H1 (cell line): Measurements from ENCODE around the gene PTPN9.
"Not testable (repeated sequence)": the region's sequence is repeated elsewhere in the genome, so short reads cannot be mapped to it uniquely, and the experiment has no call there.

Experiments
- CBX5 ChIP-seq: fragments of 300-800, 300-1000 bp; sonication (generic); IDR thresholded peaks from 2 replicates; pipeline ENCODE4 v1.7.1; 2016; ENCODE audit warnings: antibody characterized with exemption, low read length, low read depth
- CBX8 ChIP-seq: fragments of 300-800, 300-1000 bp; sonication (generic); IDR thresholded peaks from 2 replicates; pipeline ENCODE4 v1.7.1; 2016; ENCODE audit warnings: low read depth, low read length, borderline replicate concordance
- POLR2A ChIP-seq, 2 experiments: IDR thresholded peaks; 1 replicate in 1 of 2; 2 replicates in 1 of 2; pipeline ENCODE4 v1.6.1; 2011; ENCODE audit warnings: low read depth in 2 of 2, low read length in 2 of 2, mild to moderate bottlenecking in 2 of 2; ENCODE audit errors: control extremely low read depth in 1 of 2
- POLR2AphosphoS5 ChIP-seq: IDR thresholded peaks from 2 replicates; pipeline ENCODE4 v1.6.1; 2011; ENCODE audit warnings: low read depth, low read length
- TF ChIP-seq, protein P1 (sequence below), 3 experiments: IDR thresholded peaks; 1 replicate in 2 of 3; 2 replicates in 1 of 3; pipeline versions ENCODE4 v1.5.1 to v1.6.1; 2011; ENCODE audit warnings: low read length in 3 of 3, mild to moderate bottlenecking in 3 of 3, inconsistent platforms in 2 of 3, low read depth in 1 of 3, moderate library complexity in 1 of 3; ENCODE audit not compliant: insufficient read depth in 1 of 3; ENCODE audit errors: control extremely low read depth in 1 of 3

DNA sequence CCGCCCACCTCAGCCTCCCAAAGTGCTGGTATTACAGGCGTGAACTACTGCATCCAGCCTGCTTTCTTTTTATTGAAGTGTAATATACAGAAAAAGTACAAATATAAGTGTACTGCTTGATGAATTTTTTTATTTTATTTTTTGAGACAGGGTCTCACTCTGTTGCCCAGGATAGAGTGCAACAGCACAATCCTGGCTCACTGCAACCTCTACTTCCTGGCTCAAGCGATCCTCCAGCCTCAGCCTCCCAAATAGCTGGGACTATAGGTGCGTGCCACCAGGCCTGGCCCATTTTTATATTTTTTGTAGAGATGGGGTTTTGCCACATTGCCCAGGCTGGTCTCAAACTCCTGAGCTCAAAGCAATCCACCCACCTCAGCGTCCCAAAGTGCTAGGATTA, 3.8 kb upstream of the PTPN9 start:
- TF ChIP-seq POLR2AphosphoS5; CBX8; POLR2A (IDR thresholded peaks at IDR 0.05; ENCODE audit: control extremely low read depth in 1 of 2, low read depth in 2 of 2, low read length in 2 of 2); CBX5: not testable (repeated sequence)
- TF ChIP-seq, protein P1, sequence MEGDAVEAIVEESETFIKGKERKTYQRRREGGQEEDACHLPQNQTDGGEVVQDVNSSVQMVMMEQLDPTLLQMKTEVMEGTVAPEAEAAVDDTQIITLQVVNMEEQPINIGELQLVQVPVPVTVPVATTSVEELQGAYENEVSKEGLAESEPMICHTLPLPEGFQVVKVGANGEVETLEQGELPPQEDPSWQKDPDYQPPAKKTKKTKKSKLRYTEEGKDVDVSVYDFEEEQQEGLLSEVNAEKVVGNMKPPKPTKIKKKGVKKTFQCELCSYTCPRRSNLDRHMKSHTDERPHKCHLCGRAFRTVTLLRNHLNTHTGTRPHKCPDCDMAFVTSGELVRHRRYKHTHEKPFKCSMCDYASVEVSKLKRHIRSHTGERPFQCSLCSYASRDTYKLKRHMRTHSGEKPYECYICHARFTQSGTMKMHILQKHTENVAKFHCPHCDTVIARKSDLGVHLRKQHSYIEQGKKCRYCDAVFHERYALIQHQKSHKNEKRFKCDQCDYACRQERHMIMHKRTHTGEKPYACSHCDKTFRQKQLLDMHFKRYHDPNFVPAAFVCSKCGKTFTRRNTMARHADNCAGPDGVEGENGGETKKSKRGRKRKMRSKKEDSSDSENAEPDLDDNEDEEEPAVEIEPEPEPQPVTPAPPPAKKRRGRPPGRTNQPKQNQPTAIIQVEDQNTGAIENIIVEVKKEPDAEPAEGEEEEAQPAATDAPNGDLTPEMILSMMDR (IDR thresholded peaks at IDR 0.05; ENCODE audit: control extremely low read depth in 1 of 3, insufficient read depth in 1 of 3, low read depth in 1 of 3, low read length in 3 of 3): not testable (repeated sequence)
